H7 (cell line): ENCODE results near the gene TNFRSF4. TPM values are rescaled to one million over a fixed set of nuclear protein-coding genes. Genes with fewer than 3 reads are reported as not detected.
"Not testable (repeated sequence)": the region's sequence is repeated elsewhere in the genome, so short reads cannot be mapped to it uniquely, and the experiment has no call there.

Experiments used
- DNase-seq: peaks from one replicate; pipeline ENCODE4 v3.0.0; 2012
- H3K27me3 ChIP-seq: 2 replicates; pipeline ENCODE4 v1.6.0; 2011; ENCODE audit warnings: mild to moderate bottlenecking, low read length; ENCODE audit not compliant: control insufficient read depth, insufficient read depth
- H3K36me3 ChIP-seq: replicated peaks from 2 replicates; pipeline ENCODE4 v1.5.1; 2011; ENCODE audit warnings: low read length; ENCODE audit not compliant: control insufficient read depth, insufficient read depth
- H3K4me3 ChIP-seq: 2 replicates; pipeline ENCODE4 v1.5.1; 2011; ENCODE audit warnings: low read depth, mild to moderate bottlenecking, control low read depth, low read length, moderate library complexity; ENCODE audit not compliant: insufficient read depth
- total RNA-seq: library from RNA; depleted of rRNA; stranded (reverse); fragments of >200 nt; shearing (Covaris generic); gene quantifications from 2 replicates; pipeline ENCODE4 v1.2.3, GENCODE V29; 2014

Gene TNFRSF4
- total RNA-seq, 1 experiment from 2014 or later = 0.07 TPM

GRCh38 chr1:1181938-1182410 is 32.0 kb downstream of the TNFRSF4 start:
- no peaks in the 10 kb centered on the region for H3K27me3 ChIP-seq
- peak; percentile 70 for DNase-seq

GRCh38 chr1:1181129-1181937 is 32.6 kb downstream of the TNFRSF4 start:
- Histone ChIP-seq H3K27me3 (no peaks in the 10 kb centered on the region), H3K4me3 (no peak overlapping the region), H3K36me3 (no peaks in the 10 kb centered on the region)
- DNase-seq = peak; percentile 64

More at GRCh38 chr1:1181938-1182410, 32.0 kb downstream of the TNFRSF4 start:
- no peak overlapping the region for H3K4me3 ChIP-seq
- H3K36me3 ChIP-seq = no peaks in the 10 kb centered on the region

DNA sequence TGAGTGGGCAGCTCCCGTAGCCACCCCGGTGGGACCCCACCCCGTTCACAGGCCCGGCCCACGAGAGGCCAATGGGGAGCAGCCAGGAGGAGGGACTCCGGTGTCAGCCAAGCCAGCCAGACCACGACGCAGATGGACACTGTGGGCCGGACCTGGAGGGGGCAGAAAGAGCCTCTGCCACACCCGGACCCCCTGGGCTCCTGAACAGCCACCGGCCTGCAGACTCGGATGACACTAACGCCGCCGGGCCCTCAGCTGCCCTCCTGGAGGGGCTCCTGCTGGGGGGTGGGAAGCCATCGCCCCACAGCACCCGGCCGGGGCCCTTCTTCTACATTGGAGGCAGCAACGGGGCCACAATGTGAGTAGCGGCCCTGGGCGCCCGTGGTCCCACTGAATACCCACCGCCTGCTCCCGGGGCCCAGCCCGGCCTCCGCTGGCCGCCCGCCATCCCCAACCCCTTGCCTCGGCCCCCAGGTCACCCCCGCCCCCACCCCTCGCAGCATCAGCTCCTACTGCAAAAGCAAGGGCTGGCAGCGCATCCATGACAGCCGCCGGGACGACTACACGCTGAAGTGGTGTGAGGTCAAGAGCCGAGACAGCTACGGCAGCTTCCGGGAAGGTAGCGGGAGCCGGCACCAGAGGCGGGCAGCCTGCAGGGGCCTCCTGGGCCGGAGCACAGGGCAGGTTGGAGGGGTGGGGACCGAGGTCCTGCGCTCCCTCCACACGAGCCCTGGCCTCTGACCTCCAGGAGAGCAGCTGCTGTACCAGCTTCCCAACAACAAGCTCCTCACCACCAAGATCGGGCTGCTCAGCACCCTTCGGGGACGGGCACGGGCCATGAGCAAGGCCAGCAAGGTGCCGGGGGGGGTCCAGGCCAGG is 33.7 kb downstream of the TNFRSF4 start:
- Histone ChIP-seq H3K36me3 (no peaks in the 10 kb centered on the region), H3K4me3 (no peak overlapping the region), H3K27me3 (no peaks in the 10 kb centered on the region)
- DNase-seq = peak; percentile 74

DNA sequence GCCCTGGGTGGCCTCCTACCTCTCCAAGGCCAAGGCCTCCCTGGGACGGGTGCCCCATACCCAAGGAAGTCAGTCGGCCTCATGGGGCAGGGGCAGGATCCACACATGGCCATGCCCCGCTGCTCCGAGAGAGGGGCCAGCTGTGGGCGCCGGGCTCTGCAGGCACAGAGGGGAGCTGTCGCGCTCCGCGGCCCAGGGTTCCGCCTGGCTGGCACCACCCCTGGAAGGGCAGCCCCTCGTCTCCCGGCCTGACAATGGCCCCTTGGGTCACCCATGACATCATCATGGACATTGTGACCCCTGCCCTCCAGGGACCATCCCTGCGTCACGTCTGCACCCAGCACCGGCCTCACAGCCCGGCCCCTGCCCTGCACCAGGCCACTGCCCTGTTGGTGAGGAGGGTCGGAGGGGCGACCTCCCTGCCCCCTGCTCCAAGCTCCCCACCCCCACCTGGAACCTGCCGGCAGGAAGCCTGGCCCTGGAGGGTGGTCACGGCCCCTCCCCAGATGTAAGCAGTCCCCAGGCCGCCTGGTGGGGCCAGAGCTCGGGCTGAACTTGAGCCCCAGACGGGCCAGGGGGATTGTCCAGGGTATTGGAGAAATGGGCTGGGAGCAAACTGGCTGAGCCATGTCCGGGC is 34.5 kb downstream of the TNFRSF4 start:
- Histone ChIP-seq H3K4me3 (no peak overlapping the region), H3K36me3 (no peaks in the 10 kb centered on the region), H3K27me3 (no peaks in the 10 kb centered on the region)
- DNase-seq = peak; percentile 60

- no peaks in the 10 kb centered on the region for H3K27me3 ChIP-seq
- peak; percentile 61 for DNase-seq
- H3K4me3 ChIP-seq = no peak overlapping the region
- H3K36me3 ChIP-seq = no peaks in the 10 kb centered on the region
Observed at GRCh38 chr1:1178794-1179331, 35.1 kb downstream of the TNFRSF4 start.

DNA sequence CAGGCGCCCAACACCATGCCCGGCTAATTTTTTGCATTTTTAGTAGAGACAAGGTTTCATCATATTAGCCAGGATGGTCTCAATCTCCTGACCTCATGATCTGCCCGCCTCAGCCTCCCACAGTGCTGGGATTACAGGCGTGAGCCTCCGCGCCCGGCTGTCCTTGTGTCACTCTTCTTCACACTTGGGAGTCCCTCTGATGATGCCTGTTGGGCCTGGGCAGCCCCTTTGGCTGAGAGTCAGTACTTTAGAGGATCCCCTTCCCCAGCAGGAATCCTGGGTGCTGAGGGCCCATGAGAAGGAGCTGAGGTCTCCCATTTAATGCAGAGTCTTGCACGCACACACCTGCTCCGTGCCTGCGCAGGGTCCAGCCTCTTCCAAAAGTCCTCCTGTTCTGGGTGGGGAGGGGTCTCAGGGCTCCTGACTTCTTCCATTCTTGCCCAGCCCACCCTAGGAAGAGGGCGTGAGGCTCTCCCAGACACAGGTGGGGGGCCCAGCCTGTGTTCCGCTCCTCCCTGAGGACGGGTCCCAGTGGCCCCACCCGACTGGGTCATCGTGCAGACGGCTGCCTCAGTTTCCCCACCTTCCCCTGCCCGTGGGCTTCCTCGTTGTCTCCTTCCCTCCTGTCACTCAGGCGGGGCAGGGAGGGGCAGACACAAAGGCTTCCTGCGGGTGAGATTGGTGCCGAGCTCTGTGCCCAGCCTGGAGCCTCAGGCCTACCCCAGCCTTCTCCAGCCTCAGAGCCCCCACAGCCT is 36.3 kb downstream of the TNFRSF4 start:
- no peaks in the 10 kb centered on the region for H3K36me3 ChIP-seq
- H3K4me3 ChIP-seq = no peak overlapping the region
- peak; percentile 43 for DNase-seq
- no peaks in the 10 kb centered on the region for H3K27me3 ChIP-seq

DNA sequence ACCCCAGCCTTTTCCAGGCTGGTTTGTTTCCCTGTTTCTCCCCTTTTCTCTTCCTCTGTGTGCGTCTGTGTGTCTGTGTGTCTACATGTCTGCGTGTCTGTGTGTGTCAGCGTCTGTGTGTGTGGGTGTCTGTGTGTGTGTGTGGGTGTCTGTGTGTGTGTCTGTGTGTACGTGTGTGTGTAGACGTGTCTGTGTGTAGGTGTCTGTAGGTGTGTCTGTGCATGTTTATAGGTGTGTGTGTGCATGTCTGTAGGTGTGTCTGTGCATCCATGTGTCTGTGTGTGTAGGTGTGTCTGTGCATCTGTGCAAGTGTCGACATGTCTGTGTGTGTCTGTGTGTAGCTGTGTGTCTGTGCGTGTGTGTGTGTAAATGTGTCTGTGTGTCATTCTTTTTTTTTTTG is 37.0 kb downstream of the TNFRSF4 start:
- DNase-seq = no peak
- Histone ChIP-seq H3K36me3 (no peaks in the 10 kb centered on the region), H3K4me3 (no peak overlapping the region), H3K27me3 (no peaks in the 10 kb centered on the region)

DNA sequence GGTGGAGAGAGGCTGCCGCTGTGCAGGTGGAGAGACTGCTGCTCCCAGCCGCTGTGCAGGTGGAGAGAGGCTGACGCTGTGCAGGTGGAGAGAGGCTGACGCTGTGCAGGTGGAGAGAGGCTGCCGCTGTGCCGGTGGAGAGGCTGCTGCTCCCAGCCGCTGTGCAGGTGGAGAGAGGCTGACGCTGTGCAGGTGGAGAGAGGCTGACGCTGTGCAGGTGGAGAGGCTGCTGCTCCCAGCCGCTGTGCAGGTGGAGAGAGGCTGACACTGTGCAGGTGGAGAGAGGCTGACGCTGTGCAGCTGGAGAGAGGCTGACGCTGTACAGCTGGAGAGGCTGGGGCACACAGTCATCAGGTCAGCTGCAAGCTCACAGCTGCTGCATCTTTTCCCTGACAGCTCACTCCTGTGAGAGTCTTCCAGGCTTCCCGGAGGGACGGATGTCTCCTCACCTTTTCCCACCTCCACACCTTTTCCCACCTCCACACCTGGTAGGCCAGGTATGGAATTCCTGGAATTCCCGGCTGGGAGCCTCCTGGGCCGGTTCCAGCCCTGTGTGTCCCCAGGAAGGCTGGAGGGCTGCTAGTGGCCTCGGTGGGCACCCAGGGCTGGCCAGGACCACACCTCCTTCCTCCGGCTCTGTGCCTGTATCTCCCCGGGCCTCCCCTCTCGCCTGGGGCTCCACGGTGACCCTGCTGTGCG is 37.7 kb downstream of the TNFRSF4 start:
- DNase-seq = peak; percentile 84
- H3K36me3 ChIP-seq, H3K4me3 ChIP-seq, H3K27me3 ChIP-seq: not testable (repeated sequence)

DNA sequence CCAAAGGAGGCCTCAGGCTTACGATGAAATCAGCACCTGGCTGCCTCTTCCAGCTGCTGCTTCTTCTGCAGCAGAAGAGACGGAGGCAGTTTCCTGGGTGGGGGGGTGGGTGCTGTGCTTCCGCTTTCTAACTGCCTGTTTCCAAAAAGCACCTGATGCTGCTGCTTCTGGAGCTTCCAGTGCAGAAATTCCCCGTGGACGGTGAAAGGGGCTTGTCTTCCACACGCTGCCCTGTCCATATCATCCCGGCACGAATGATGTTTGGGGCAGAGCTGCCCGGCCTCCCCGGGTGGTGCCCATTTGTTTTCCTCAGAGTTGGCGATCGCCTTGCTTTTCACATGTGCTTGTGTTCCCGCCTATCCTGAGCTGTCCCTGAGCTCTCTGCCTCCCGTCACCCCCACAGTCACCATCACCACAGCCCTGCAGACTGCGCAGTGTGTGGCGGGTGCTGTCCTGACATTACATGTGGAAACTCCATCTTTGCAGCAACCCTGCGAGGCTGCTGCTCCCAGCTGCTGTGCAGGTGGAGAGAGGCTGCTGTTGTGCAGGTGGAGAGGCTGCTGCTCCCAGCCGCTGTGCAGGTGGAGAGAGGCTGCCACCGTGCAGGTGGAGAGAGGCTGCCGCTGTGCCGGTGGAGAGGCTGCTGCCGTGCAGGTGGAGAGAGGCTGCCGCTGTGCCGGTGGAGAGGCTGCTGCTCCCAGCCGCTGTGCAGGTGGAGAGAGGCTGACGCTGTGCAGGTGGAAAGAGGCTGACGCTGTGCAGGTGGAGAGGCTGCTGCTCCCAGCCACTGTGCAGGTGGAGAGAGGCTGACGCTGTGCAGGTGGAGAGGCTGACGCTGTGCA is 38.5 kb downstream of the TNFRSF4 start:
- Histone ChIP-seq H3K27me3 (no peaks in the 10 kb centered on the region), H3K36me3 (no peaks in the 10 kb centered on the region), H3K4me3 (no peak overlapping the region)
- no peak for DNase-seq

DNA sequence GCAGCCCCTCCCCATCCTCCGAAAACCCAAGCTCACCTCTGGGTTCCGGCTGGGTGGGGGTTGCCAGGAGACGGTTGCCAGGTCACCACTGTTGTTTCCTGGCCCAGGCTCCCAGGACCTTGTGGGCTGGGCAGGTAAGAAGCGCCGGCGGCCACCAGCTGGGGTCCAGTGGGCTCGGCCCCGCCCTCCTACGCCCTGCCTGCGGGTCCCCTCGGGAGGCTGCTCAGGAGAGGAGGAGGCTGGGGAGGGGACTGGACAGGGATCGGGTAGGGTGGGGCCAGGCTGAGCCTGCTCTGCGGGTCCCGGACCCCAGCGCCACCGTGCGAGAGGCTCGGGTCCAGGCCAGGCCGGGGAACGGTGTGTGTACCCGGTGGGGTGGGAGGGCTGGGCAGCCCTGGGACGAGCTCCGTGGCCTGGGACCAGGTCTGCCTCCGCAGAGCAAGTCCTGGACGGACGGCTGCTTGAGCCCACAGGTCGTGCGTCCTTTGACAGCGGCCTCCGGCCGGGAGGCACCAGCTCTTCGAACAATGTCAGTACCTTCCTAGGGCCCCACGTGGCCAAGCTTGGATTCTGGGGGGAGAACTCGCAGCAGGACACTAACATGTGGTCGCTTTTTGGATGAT is 40.0 kb downstream of the TNFRSF4 start, which contains the start of gene TTLL10:
TTLL10 (plus strand) TSS at position 88 of the 623 bp plus-strand sequence. CDS start 5,336 bp downstream, outside the sequence.
- Histone ChIP-seq H3K27me3 (no peaks in the 10 kb centered on the region), H3K36me3 (no peaks in the 10 kb centered on the region), H3K4me3 (no peak within 1 kb of the TSS)
- DNase-seq = peak; percentile 95

DNA sequence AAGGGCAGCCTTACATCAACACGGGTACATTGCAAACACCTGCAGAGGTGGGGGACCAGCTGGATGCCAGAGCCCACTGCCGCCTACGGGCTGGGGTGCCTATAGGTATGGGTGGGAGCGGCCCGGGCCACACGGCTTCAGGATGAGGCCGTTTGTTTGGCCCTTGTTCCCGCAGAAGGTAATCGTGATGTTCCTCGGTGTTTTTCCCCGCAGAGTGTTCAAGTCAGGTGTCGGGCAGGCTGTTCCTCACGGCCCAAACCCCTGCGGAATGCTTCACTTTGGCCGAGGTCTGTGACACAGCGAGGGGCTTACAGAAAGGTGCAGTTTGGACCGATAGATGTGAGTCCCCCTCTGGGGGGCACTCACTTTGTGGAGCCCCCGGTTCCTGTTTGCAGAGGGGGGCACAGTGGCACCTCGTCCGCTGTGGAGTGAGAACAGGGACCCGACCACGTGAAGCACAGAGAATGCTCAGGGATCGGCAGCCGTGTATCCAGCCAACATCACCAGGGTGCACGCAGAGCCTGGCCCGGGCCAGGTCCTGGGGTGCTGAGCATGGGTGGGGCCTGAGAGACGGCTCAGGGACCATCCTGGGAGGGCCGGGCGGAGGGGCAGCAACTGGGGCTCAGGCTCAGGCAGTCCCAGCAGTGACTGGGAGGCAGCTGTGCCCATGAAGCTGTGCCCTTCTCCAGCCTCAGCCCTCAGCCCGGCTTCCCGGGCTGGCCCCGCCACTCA is 40.7 kb downstream of the TNFRSF4 start:
- no peak for DNase-seq
- no peaks in the 10 kb centered on the region for H3K27me3 ChIP-seq
- no peak overlapping the region for H3K4me3 ChIP-seq
- no peaks in the 10 kb centered on the region for H3K36me3 ChIP-seq
